Panc1 (cell line): ENCODE results near the gene SEC31B. TPM values are rescaled to one million over a fixed set of nuclear protein-coding genes. Genes with fewer than 3 reads are reported as not detected.

Experiments used
- ATAC-seq: fragments of 200-7000 bp; cut with Tn5 transposase; 2 replicates; pipeline ENCODE4 v1.9.1; 2020; ENCODE audit warnings: mild to moderate bottlenecking, moderate library complexity
- BruUV-seq: library from RNA; stranded (reverse); fragments of 400-500 nt; replicated peaks from 2 replicates; lab custom pipeline; 2021; lab: Mats Ljungman, UMichigan
- CTCF ChIA-PET: fragments of 300-600 bp; sonication (Branson Sonifier 250); formaldehyde crosslinking; loops from one replicate; lab custom pipeline; 2022; ENCODE audit warnings: antibody characterized with exemption; lab: Charles Lee
- POLR2A ChIA-PET: fragments of 300-600 bp; sonication (Branson Sonifier 250); formaldehyde crosslinking; loops from one replicate; lab custom pipeline; 2022; ENCODE audit warnings: antibody characterized with exemption; lab: Charles Lee
- DNase-seq: peaks from one replicate; pipeline ENCODE4 v3.0.0-alpha.2; 2010; ENCODE audit warnings: low read depth, low spot score
- H3K27ac ChIP-seq: 2 replicates; pipeline ENCODE4 v1.5.1; 2011; ENCODE audit warnings: mild to moderate bottlenecking, low read length, inconsistent platforms
- H3K27me3 ChIP-seq: fragments of 200-500 bp; sonication (Bioruptor generic); 2 replicates; pipeline ENCODE4 v1.6.0; 2014; ENCODE audit warnings: low read length, inconsistent platforms; ENCODE audit not compliant: control insufficient read depth, insufficient read depth
- H3K36me3 ChIP-seq: fragments of 200-500 bp; sonication (Bioruptor generic); 2 replicates; pipeline ENCODE4 v1.5.1; 2014; ENCODE audit warnings: inconsistent platforms, mild to moderate bottlenecking, low read length, moderate library complexity; ENCODE audit not compliant: control insufficient read depth, insufficient read depth
- H3K4me1 ChIP-seq: 2 replicates; pipeline ENCODE4 v1.5.1; 2011; ENCODE audit warnings: inconsistent platforms, mild to moderate bottlenecking, low read length, moderate library complexity; ENCODE audit not compliant: control insufficient read depth, insufficient read depth
- H3K4me3 ChIP-seq, 2 experiments: 2 replicates each; pipeline ENCODE4 v1.5.1; 2011 to 2012; ENCODE audit warnings: low read depth in 2 of 2, low read length in 2 of 2, mild to moderate bottlenecking in 2 of 2, inconsistent platforms in 1 of 2, moderate library complexity in 1 of 2
- H3K9me3 ChIP-seq: fragments of 200-500 bp; sonication (Bioruptor generic); 2 replicates; pipeline ENCODE4 v1.5.1; 2014; ENCODE audit warnings: low read depth, mild to moderate bottlenecking, inconsistent platforms, low read length, moderate library complexity; ENCODE audit not compliant: control insufficient read depth, insufficient read depth
- CTCF ChIP-seq: fragments of 450-650 bp; IDR thresholded peaks from 2 replicates; pipeline ENCODE4 v1.5.1; 2017; ENCODE audit warnings: mild to moderate bottlenecking
- POLR2AphosphoS5 ChIP-seq: IDR thresholded peaks from 2 replicates; pipeline ENCODE4 v1.6.1; 2012; ENCODE audit warnings: mild to moderate bottlenecking, low read depth, low read length, moderate library complexity
- REST ChIP-seq, 2 experiments: IDR thresholded peaks; 2 replicates each; pipeline ENCODE4 v1.6.1; 2011 to 2012; ENCODE audit warnings: low read depth in 2 of 2, control low read depth in 1 of 2, low read length in 1 of 2, mild to moderate bottlenecking in 1 of 2, moderate library complexity in 1 of 2; ENCODE audit not compliant: insufficient read depth in 1 of 2
- SIN3A ChIP-seq: IDR thresholded peaks from 2 replicates; pipeline ENCODE4 v1.6.1; 2012; ENCODE audit warnings: low read depth, mild to moderate bottlenecking, low read length, moderate library complexity, borderline replicate concordance; ENCODE audit not compliant: insufficient read depth
- TCF7L2 ChIP-seq: IDR thresholded peaks from 2 replicates; pipeline ENCODE4 v1.6.1; 2011; ENCODE audit warnings: mild to moderate bottlenecking, low read depth, low read length, inconsistent platforms
- in situ Hi-C: cut with HindIII; loops from 2 replicates; pipeline ENCODE4 v1.10.0; 2016; ENCODE audit warnings: low sequenced_read_pairs, low pct_unique_long_range_greater_than_20kb
- intact Hi-C: fragments of 100-400 bp; cut with micrococcal nuclease; formaldehyde crosslinking; loops from one replicate; pipeline ENCODE4 v1.10.0; 2022; ENCODE audit not compliant: unreplicated experiment
- total RNA-seq: library from RNA; stranded (reverse); gene quantifications from one replicate; pipeline ENCODE4 v1.2.1, GENCODE V29; 2021; ENCODE audit not compliant: unreplicated experiment

SEC31B gene
- total RNA-seq, 1 experiment from 2014 or later, result 17.8 TPM

GRCh38 chr10:100496567-100496966, 23.1 kb downstream of the SEC31B start:
- DNase-seq (no peak), ATAC-seq (no peak)
- BruUV-seq, result no TSS peak
- POLR2A ChIA-PET, result no interaction called here
- intact Hi-C loops, result no loop called here
- Histone ChIP-seq H3K36me3 (no peaks in the 10 kb centered on the region), H3K27ac (no peak overlapping the region), H3K27me3 (no peaks in the 10 kb centered on the region), H3K4me1 (no peaks in the 10 kb centered on the region), H3K9me3 (no peaks in the 10 kb centered on the region), H3K4me3 (no peak overlapping the region)
- TF ChIP-seq REST (IDR thresholded peaks at IDR 0.05; ENCODE audit: insufficient read depth in 1 of 2, low read depth in 2 of 2, low read length in 1 of 2), result no peak
- no peak for TF ChIP-seq CTCF
- no peak for TF ChIP-seq POLR2AphosphoS5
- no peak for TF ChIP-seq SIN3A
- TF ChIP-seq TCF7L2, result no peak
- CTCF ChIA-PET, result interaction anchor here (0.8 to 3.1 kb wide), 2 partner anchors 14 to 22 kb away, joined by 3 to 10 read pairs; no protein-coding TSS in a partner anchor
- in situ Hi-C loops, result no loop called here

DNA sequence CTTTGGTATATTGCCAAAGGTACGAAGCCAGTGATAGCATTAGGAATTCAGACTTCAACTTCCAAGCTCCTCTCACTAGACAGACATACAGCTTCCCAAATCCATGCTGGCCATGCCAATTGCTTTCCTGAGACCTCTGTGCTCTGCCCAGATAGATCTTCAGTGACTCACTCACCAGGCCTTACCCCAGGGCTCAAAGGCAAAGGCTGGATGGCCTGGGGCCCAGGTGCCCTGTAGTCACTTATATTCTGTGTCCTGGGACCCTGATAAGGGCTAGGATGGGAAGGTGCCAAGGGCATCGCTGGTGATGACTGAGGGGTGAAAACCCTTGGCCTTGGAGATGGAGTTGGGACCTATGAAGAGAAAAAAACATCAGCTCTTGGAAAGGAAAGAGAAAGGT, 29.1 kb downstream of the SEC31B start:
- no peak for ATAC-seq
- H3K27ac ChIP-seq, result no peak overlapping the region
- POLR2A ChIA-PET, result no interaction called here
- CTCF ChIA-PET, result no interaction called here
- in situ Hi-C loops, result no loop called here
- H3K36me3 ChIP-seq, result no peaks in the 10 kb centered on the region; the same call in 1 of the 2 replicates
- no peaks in the 10 kb centered on the region for H3K9me3 ChIP-seq
- TF ChIP-seq SIN3A, result no peak
- no peak for TF ChIP-seq TCF7L2
- no peak for TF ChIP-seq POLR2AphosphoS5
- TF ChIP-seq REST (IDR thresholded peaks at IDR 0.05; ENCODE audit: insufficient read depth in 1 of 2, low read depth in 2 of 2, low read length in 1 of 2), result no peak
- no peak for TF ChIP-seq CTCF
- no peak overlapping the region for H3K4me3 ChIP-seq
- no peaks in the 10 kb centered on the region for H3K27me3 ChIP-seq
- H3K4me1 ChIP-seq, result no peaks in the 10 kb centered on the region
- intact Hi-C loops, result no loop called here
- no peak for DNase-seq
- BruUV-seq, result no TSS peak
